Measurements from ENCODE around the gene SLC17A5.
A peak's percentile ranks its signal among the peaks of the same experiment; 100 is the strongest.

Gene SLC17A5

DNA sequence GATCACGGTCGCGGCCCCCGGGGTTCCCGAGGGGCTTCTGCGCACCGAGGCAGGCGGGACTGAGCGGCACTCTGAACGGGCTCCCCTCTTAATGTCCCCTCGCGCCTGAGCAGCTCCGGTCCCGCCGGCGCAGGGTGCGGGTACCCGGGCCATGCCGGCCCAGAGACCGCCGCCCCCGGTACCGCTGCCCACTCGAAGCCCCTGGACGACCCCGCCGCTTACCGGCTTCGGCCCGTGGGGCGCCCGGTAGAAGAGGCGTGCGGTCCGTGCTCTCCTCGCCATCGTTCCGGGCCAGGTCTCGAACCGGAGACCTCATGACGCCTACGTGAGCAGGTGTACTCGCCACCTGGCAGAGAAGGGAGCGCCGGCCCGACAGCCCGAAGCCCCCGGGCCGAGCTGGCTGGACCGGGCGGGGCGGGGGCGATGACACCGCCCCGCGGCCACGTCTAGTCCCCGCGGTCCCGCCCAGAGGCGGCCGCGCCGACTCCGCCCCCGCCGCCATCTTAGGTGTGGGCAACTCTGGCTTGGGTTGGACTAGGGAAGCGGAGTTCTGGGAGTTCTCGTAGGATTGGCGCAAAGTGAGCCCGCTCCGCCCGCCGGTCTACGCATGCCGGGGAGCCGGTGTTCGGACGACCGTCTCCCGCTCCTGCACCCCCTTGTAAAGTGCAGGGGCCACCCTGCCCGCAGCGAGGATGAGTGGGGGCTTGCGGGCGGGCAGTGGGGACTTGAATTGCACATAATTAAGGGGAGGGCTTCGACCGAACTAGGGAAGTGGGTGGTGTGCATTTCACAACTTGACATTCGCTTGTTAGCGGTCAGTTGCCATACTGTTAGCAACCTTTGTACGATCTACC, at the start of gene SLC17A5:
Gene SLC17A5, minus strand, starts transcription at position 422 of the 854 bp plus-strand sequence. Its CDS starts 106 bp downstream, at position 316.
- DNase-seq (ENCODE audit: low read depth, low spot score), result peak; percentile 49
- POLR2A ChIA-PET, result interaction anchor here (0.6 to 3.1 kb wide), 8 partner anchors 11 to 153 kb away, joined by 3 to 27 read pairs (median 4); partner anchors contain the start of gene EEF1A1

GRCh38 chr6:73703466-73703865, 49.7 kb upstream of the SLC17A5 start:
- no peak for DNase-seq (ENCODE audit: low read depth, low spot score)
- no peak for TF ChIP-seq CTCF (IDR thresholded peaks at IDR 0.05; ENCODE audit: insufficient read depth, low read length, missing control alignments)
- ChIA-PET CTCF (interaction anchor here (1.0 to 2.6 kb wide), 4 partner anchors 10 to 31 kb away, joined by 3 to 15 read pairs (median 4); no protein-coding TSS in a partner anchor), POLR2A (interaction anchor here (0.7 kb wide), 1 partner anchor 1586 kb away, joined by 3 read pairs; no protein-coding TSS in a partner anchor)
- no peak overlapping the region for H3K4me3 ChIP-seq (ENCODE audit: low read depth, low read length)

More for the DNA sequence above, at the start of gene SLC17A5:
- no peak for TF ChIP-seq CTCF (IDR thresholded peaks at IDR 0.05; ENCODE audit: insufficient read depth, low read length, missing control alignments)
- H3K4me3 ChIP-seq (ENCODE audit: low read depth, low read length), result peak within 1 kb of the TSS; percentile 96
- CTCF ChIA-PET, result interaction anchor here (1.2 to 3.6 kb wide), 14 partner anchors 10 to 1555 kb away, joined by 3 to 22 read pairs (median 8); partner anchors contain the start of gene EEF1A1

GRCh38 chr6:73702444-73702843, 48.7 kb upstream of the SLC17A5 start:
- H3K4me3 ChIP-seq (ENCODE audit: low read depth, low read length), result no peak overlapping the region
- no peak for DNase-seq (ENCODE audit: low read depth, low spot score)
- ChIA-PET CTCF (interaction anchor here (1.1 to 2.6 kb wide), 3 partner anchors 26 to 31 kb away, joined by 3 to 15 read pairs (median 6); no protein-coding TSS in a partner anchor), POLR2A (no interaction called here)
- no peak for TF ChIP-seq CTCF (IDR thresholded peaks at IDR 0.05; ENCODE audit: insufficient read depth, low read length, missing control alignments)

GRCh38 chr6:73699676-73700459, 46.1 kb upstream of the SLC17A5 start:
- H3K4me3 ChIP-seq (ENCODE audit: low read depth, low read length), result no peak overlapping the region
- ChIA-PET CTCF (interaction anchor here (1.0 kb wide), 1 partner anchor 1511 kb away, joined by 3 read pairs; no protein-coding TSS in a partner anchor), POLR2A (no interaction called here)
- no peak for TF ChIP-seq CTCF (IDR thresholded peaks at IDR 0.05; ENCODE audit: insufficient read depth, low read length, missing control alignments)
- DNase-seq (ENCODE audit: low read depth, low spot score), result no peak

- DNase-seq (ENCODE audit: low read depth, low spot score), result no peak
- no peak for TF ChIP-seq CTCF (IDR thresholded peaks at IDR 0.05; ENCODE audit: insufficient read depth, low read length, missing control alignments)
- H3K4me3 ChIP-seq (ENCODE audit: low read depth, low read length), result peak overlapping the region; percentile 69
- CTCF ChIA-PET, result interaction anchor here (1.3 to 3.9 kb wide), 2 partner anchors 36 to 45 kb away, joined by 6 to 15 read pairs; no protein-coding TSS in a partner anchor
- POLR2A ChIA-PET, result no interaction called here
Measured at GRCh38 chr6:73696966-73697655, 43.3 kb upstream of the SLC17A5 start.

All from AG04449 (cell line).